HepG2 (cell line): ENCODE measurements around the gene AP4S1. TPM values are rescaled to one million over a fixed set of nuclear protein-coding genes. Genes with fewer than 3 reads are reported as not detected.

ENCODE experiments used
- CBX5 ChIP-seq: sonication (generic); formaldehyde crosslinking; IDR thresholded peaks from 2 replicates; pipeline ENCODE4 v1.4.0; 2020; ENCODE audit warnings: missing genetic modification reagents, borderline replicate concordance
- CEBPG ChIP-seq: IDR thresholded peaks from 2 replicates; pipeline ENCODE4 v1.6.1; 2016
- CHD4 ChIP-seq: fragments of 200-600 bp; sonication (generic); IDR thresholded peaks from 2 replicates; pipeline ENCODE4 v1.7.0; 2017; ENCODE audit warnings: mild to moderate bottlenecking, low read length, borderline replicate concordance
- FOSL2 ChIP-seq: sonication (generic); formaldehyde crosslinking; IDR thresholded peaks from 2 replicates; pipeline ENCODE4 v1.4.0; 2020; ENCODE audit warnings: missing genetic modification reagents
- HDAC1 ChIP-seq: sonication (generic); formaldehyde crosslinking; IDR thresholded peaks from 2 replicates; pipeline ENCODE4 v1.5.1; 2020; ENCODE audit warnings: mild to moderate bottlenecking, missing genetic modification reagents
- HNF4A ChIP-seq: sonication (generic); formaldehyde crosslinking; IDR thresholded peaks from 2 replicates; pipeline ENCODE4 v1.4.0; 2020; ENCODE audit warnings: missing genetic modification reagents
- HNF4G ChIP-seq, 2 experiments: sonication (generic) in 1 of 2; formaldehyde crosslinking in 1 of 2; IDR thresholded peaks; 2 replicates each; pipeline versions ENCODE4 v1.4.0 to v1.6.1; 2011 to 2020; ENCODE audit warnings: borderline replicate concordance in 2 of 2, low read depth in 2 of 2, mild to moderate bottlenecking in 2 of 2, low read length in 1 of 2, missing genetic modification reagents in 1 of 2, moderate library complexity in 1 of 2
- IKZF4 ChIP-seq: sonication (generic); formaldehyde crosslinking; IDR thresholded peaks from 2 replicates; pipeline ENCODE4 v1.5.1; 2020; ENCODE audit warnings: borderline replicate concordance, mild to moderate bottlenecking, low read depth, missing genetic modification reagents; ENCODE audit errors: not compliant biosample characterization
- KDM1A ChIP-seq: IDR thresholded peaks from 2 replicates; pipeline ENCODE4 v1.6.1; 2016; ENCODE audit warnings: missing compliant biosample characterization
- KDM6A ChIP-seq: IDR thresholded peaks from 2 replicates; pipeline ENCODE4 v1.6.1; 2016; ENCODE audit warnings: low read depth
- MTA3 ChIP-seq: sonication (generic); formaldehyde crosslinking; IDR thresholded peaks from 2 replicates; pipeline ENCODE4 v1.4.0; 2020; ENCODE audit warnings: missing genetic modification reagents
- NFIB ChIP-seq: sonication (generic); formaldehyde crosslinking; IDR thresholded peaks from 2 replicates; pipeline ENCODE4 v1.9.0; 2021; ENCODE audit warnings: missing genetic modification reagents, mild to moderate bottlenecking, borderline replicate concordance
- NR2F6 ChIP-seq, 2 experiments: IDR thresholded peaks; 2 replicates each; pipeline ENCODE4 v1.6.1; 2016; ENCODE audit warnings: antibody characterized with exemption in 1 of 2, mild to moderate bottlenecking in 1 of 2
- POGZ ChIP-seq: sonication (generic); formaldehyde crosslinking; IDR thresholded peaks from 2 replicates; pipeline ENCODE4 v1.4.0; 2020; ENCODE audit warnings: mild to moderate bottlenecking, missing genetic modification reagents
- SALL1 ChIP-seq: sonication (generic); formaldehyde crosslinking; IDR thresholded peaks from 2 replicates; pipeline ENCODE4 v1.8.0; 2022; ENCODE audit warnings: mild to moderate bottlenecking, missing genetic modification reagents
- SMAD3 ChIP-seq: sonication (generic); formaldehyde crosslinking; IDR thresholded peaks from 2 replicates; pipeline ENCODE4 v1.4.0; 2020; ENCODE audit warnings: missing genetic modification reagents
- XRCC5 ChIP-seq: fragments of 200-400 bp; formaldehyde crosslinking; optimal IDR thresholded peaks from 2 replicates; pipeline ENCODE3; 2017; ENCODE audit warnings: mild to moderate bottlenecking, low read length
- ZMYM4 ChIP-seq: sonication (generic); formaldehyde crosslinking; IDR thresholded peaks from 2 replicates; pipeline ENCODE4 v1.8.1; 2023; ENCODE audit warnings: mild to moderate bottlenecking, missing genetic modification reagents
- ZNF160 ChIP-seq: sonication (generic); formaldehyde crosslinking; IDR thresholded peaks from 2 replicates; pipeline ENCODE4 v1.8.0; 2022; ENCODE audit warnings: mild to moderate bottlenecking, inconsistent platforms, missing genetic modification reagents
- ZNF296 ChIP-seq: sonication (generic); formaldehyde crosslinking; conservative IDR thresholded peaks from 2 replicates; pipeline ENCODE4 v1.5.0; 2020; ENCODE audit warnings: mild to moderate bottlenecking, missing genetic modification reagents
- ZNF44 ChIP-seq: sonication (generic); formaldehyde crosslinking; IDR thresholded peaks from 2 replicates; pipeline ENCODE4 v1.5.1; 2020; ENCODE audit warnings: mild to moderate bottlenecking, missing genetic modification reagents
- ZNF547 ChIP-seq: sonication (generic); formaldehyde crosslinking; IDR thresholded peaks from 2 replicates; pipeline ENCODE4 v1.5.1; 2020; ENCODE audit warnings: mild to moderate bottlenecking, missing genetic modification reagents
- ZNF644 ChIP-seq: IDR thresholded peaks from 2 replicates; pipeline ENCODE4 v1.6.1; 2016; ENCODE audit warnings: low read depth
- ZNF883 ChIP-seq: sonication (generic); formaldehyde crosslinking; IDR thresholded peaks from 2 replicates; pipeline ENCODE4 v1.5.1; 2020; ENCODE audit warnings: mild to moderate bottlenecking, missing genetic modification reagents; ENCODE audit errors: not compliant biosample characterization
- polyA plus RNA-seq, 8 experiments: library from polyadenylated mRNA; depleted of rRNA in 3 of 8; stranded (reverse) in 7 of 8; unstranded in 1 of 8; fragments of >200 nt; fragmentation: Illumina TruSeq in 4 of 8; extraction: Trizol in 4 of 8; gene quantifications; 2 replicates each; pipeline versions ENCODE4 v1.2.1 to v1.2.3, GENCODE V29; 2011 to 2016; ENCODE audit warnings: low read depth in 4 of 8, missing spikeins in 1 of 8, mixed read lengths in 1 of 8; ENCODE audit not compliant: insufficient read depth in 1 of 8
- total RNA-seq, 5 experiments: library from RNA; depleted of rRNA; stranded (reverse); fragments of >200 nt; fragmentation: Illumina TruSeq; extraction: Trizol; gene quantifications; 2 replicates each; pipeline ENCODE4 v1.2.3, GENCODE V29; 2016; ENCODE audit warnings: low read depth in 1 of 5
- TF ChIP-seq, protein P1 (sequence below): sonication (generic); formaldehyde crosslinking; IDR thresholded peaks from 2 replicates; pipeline ENCODE4 v1.5.1; 2020; ENCODE audit warnings: missing genetic modification reagents, mild to moderate bottlenecking, borderline replicate concordance
- TF ChIP-seq, protein P2 (sequence below): sonication (generic); formaldehyde crosslinking; IDR thresholded peaks from 2 replicates; pipeline ENCODE4 v1.4.0; 2020; ENCODE audit warnings: missing genetic modification reagents, mild to moderate bottlenecking, borderline replicate concordance
- TF ChIP-seq, protein P3 (sequence below): IDR thresholded peaks from 2 replicates; pipeline ENCODE4 v1.6.1; 2012; ENCODE audit warnings: inconsistent platforms

The AP4S1 gene
- total and polyA plus RNA-seq, 2 of the 13 experiments (the other 11 are each of a cell fraction or from before 2014, with no cell fraction given): 3.9 to 21.1 TPM

DNA sequence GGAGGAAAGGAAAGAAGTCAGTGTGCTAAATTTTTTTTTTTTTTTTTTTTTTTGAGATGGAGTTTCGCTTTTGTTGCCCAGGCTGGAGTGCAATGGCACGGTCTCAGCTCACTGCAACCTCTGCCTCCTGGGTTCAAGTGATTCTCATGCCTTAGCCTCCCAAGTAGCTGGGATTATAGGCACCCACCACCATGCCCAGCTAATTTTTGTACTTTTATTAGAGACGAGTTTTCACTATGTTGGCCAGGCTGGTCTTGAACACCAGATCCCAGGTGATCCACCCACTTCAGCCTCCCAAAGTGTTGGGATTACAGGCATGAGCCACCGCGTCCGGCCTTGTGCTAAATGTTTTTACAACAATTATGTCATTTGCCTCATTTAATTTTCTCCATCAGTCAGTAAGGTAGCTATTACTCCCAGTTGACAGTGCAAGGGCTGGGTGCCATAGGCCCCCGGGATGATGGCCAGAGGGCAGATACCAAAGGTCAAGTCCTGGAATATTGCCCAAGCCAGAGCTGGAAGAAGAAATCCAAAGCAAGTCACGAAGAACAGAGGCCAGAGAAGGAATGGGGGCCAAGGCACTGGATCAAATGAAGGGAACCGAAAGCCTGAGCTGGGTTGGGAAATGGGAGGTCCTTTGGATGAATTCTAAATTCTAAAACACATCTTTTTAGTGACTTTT lies 27.6 kb downstream of the AP4S1 start (continued):
- 0 out of 2 replicates have a peak, but pooled peaks have one; percentile 33 for TF ChIP-seq NFIB (CRISPR knock-in tag)
- 0 out of 2 replicates have a peak, but pooled peaks have one; percentile 31 for TF ChIP-seq ZNF160 (CRISPR knock-in tag)
- TF ChIP-seq HNF4A (CRISPR knock-in tag): peak; percentile 94
- peak; percentile 73; the same call in 1 of the 2 replicates for TF ChIP-seq ZNF296
- peak; percentile 93 for TF ChIP-seq ZNF644 (CRISPR knock-in tag)
- TF ChIP-seq, protein P1, sequence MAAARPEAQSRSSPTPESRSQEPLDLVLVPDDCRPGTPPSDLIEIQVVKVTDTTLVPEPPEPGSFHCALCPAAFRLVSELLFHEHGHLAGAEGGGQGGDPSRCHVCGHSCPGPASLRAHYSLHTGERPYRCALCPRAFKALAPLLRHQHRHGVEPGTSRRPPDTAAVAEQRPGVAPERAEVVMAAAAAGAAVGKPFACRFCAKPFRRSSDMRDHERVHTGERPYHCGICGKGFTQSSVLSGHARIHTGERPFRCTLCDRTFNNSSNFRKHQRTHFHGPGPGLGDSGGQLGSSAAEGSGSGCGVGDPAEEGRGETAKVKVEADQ: peak; percentile 73; the same call in 1 of the 2 replicates
- TF ChIP-seq SMAD3: 0 out of 2 replicates have a peak, but pooled peaks have one; percentile 43
- TF ChIP-seq SALL1 (CRISPR knock-in tag): peak; percentile 68; the same call in 1 of the 2 replicates
- 0 out of 2 replicates have a peak, but pooled peaks have one; percentile 37 for TF ChIP-seq CHD4
- 0 out of 2 replicates have a peak, but pooled peaks have one; percentile 31 for TF ChIP-seq MTA3 (CRISPR knock-in tag)
- TF ChIP-seq, protein P2, sequence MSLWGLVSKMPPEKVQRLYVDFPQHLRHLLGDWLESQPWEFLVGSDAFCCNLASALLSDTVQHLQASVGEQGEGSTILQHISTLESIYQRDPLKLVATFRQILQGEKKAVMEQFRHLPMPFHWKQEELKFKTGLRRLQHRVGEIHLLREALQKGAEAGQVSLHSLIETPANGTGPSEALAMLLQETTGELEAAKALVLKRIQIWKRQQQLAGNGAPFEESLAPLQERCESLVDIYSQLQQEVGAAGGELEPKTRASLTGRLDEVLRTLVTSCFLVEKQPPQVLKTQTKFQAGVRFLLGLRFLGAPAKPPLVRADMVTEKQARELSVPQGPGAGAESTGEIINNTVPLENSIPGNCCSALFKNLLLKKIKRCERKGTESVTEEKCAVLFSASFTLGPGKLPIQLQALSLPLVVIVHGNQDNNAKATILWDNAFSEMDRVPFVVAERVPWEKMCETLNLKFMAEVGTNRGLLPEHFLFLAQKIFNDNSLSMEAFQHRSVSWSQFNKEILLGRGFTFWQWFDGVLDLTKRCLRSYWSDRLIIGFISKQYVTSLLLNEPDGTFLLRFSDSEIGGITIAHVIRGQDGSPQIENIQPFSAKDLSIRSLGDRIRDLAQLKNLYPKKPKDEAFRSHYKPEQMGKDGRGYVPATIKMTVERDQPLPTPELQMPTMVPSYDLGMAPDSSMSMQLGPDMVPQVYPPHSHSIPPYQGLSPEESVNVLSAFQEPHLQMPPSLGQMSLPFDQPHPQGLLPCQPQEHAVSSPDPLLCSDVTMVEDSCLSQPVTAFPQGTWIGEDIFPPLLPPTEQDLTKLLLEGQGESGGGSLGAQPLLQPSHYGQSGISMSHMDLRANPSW: 0 out of 2 replicates have a peak, but pooled peaks have one; percentile 80
- TF ChIP-seq ZNF883 (CRISPR knock-in tag): peak; percentile 57
- TF ChIP-seq POGZ (CRISPR knock-in tag): peak; percentile 88
- TF ChIP-seq, protein P3, sequence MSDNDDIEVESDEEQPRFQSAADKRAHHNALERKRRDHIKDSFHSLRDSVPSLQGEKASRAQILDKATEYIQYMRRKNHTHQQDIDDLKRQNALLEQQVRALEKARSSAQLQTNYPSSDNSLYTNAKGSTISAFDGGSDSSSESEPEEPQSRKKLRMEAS: 0 out of 2 replicates have a peak, but pooled peaks have one; percentile 17
- peak; percentile 73; the same call in 1 of the 2 replicates for TF ChIP-seq ZNF547 (CRISPR knock-in tag)
- peak; percentile 56; the same call in 1 of the 2 replicates for TF ChIP-seq ZNF44
- peak; percentile 36 for TF ChIP-seq XRCC5
- TF ChIP-seq KDM1A (CRISPR knock-in tag): 0 out of 2 replicates have a peak, but pooled peaks have one; percentile 9
- TF ChIP-seq CEBPG (CRISPR knock-in tag): peak; percentile 81
- peak; percentile 83; the same call in 1 of the 2 replicates for TF ChIP-seq NR2F6 (IDR thresholded peaks at IDR 0.05)
- TF ChIP-seq NR2F6 (CRISPR knock-in tag; IDR thresholded peaks at IDR 0.05): peak; percentile 83
- TF ChIP-seq ZMYM4 (CRISPR knock-in tag): peak; percentile 83
- peak; percentile 55 for TF ChIP-seq IKZF4
- 0 out of 2 replicates have a peak, but pooled peaks have one; percentile 24 for TF ChIP-seq HDAC1 (CRISPR knock-in tag)
- peak; percentile 95 for TF ChIP-seq HNF4G (IDR thresholded peaks at IDR 0.05; ENCODE audit: borderline replicate concordance, low read depth, low read length)
- TF ChIP-seq HNF4G (CRISPR knock-in tag; IDR thresholded peaks at IDR 0.05; ENCODE audit: borderline replicate concordance, low read depth): peak; percentile 80; the same call in 1 of the 2 replicates
- TF ChIP-seq FOSL2: 0 out of 2 replicates have a peak, but pooled peaks have one; percentile 30
- TF ChIP-seq KDM6A (CRISPR knock-in tag): peak; percentile 58; the same call in 1 of the 2 replicates
- TF ChIP-seq CBX5 (CRISPR knock-in tag): 0 out of 2 replicates have a peak, but pooled peaks have one; percentile 21
